Hepatic stellate cell (primary cell): ENCODE data around the gene MRPL46.
"Not testable (repeated sequence)": the region's sequence is repeated elsewhere in the genome, so short reads cannot be mapped to it uniquely, and the experiment has no call there.

Source experiments
- DNase-seq: peaks from one replicate; pipeline ENCODE4 v3.0.0; 2011; ENCODE audit warnings: low spot score

The MRPL46 gene

GRCh38 chr15:88441076-88441730, 26.0 kb downstream of the MRPL46 start:
- DNase-seq, result no peak

DNA sequence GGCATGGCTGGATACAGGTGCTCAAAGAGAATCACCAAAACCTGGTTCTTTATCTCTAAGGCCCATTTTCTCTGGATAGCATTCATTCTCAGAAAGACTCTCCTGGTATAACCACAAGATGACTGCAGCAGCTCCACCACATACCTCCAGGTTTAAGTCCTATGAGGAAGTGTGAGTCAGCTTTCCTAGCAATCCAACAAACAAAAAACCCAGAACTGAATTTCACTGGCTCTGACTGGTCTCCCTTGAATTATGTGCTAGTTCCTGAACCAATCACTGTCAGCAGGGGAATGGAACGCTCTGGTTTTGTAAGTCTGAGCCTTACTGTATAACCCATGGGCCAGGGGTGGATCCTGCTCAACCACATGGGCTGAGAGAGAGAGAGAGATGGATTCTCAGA, 27.2 kb downstream of the MRPL46 start:
- DNase-seq, result peak; percentile 22

- DNase-seq, result no peak
Observed at GRCh38 chr15:88438181-88438580, 29.0 kb downstream of the MRPL46 start.

DNA sequence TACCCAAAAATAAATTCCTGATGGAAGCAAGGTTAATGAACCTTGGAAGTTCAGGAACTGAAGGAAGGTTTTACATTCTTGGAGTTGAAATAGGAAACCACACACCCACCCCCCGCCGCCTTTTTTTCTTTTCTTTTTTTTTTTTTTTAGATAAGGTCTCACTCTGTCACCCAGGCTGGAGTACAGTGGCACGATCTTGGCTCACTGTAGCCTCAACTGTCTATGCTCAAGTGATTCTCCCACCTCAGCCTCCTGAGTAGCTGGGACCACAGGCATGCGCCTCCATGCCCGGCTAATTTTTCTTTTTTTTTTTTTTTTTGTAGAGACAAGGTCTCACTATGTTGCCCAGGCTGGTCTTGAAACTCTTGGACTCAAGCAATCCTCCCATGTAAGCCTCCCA, 33.1 kb downstream of the MRPL46 start:
- DNase-seq, result not testable (repeated sequence)

DNA sequence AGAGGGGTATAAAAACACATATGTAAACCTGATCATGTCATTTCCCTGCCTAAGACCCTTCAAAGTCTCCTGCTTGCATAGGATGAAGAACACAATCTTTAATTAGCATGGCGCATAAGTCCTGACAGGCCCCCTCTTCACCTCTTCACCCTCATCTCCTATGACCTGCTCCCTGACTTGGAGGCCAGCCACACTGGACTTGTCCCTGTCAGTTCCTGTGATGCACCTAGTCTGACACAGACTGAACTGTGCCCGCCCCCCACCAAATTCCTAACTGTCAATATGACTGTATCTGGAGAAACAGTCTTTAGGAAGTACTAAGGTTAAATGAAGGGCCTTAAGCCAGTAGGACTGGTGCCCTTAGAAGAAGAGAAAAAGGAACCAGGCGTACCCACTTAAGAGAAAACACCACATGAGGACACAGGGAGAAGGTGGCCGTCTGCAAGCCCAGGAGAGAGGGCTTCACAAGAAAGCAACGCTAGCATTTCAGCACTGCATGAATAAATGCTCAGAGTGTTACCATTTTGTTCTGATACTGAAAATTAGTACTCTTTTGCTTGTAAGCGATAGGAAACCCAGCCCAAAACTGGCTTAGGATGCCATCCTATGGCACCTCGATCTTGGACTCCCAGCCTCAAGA, 34.0 kb downstream of the MRPL46 start:
- DNase-seq, result no peak

DNA sequence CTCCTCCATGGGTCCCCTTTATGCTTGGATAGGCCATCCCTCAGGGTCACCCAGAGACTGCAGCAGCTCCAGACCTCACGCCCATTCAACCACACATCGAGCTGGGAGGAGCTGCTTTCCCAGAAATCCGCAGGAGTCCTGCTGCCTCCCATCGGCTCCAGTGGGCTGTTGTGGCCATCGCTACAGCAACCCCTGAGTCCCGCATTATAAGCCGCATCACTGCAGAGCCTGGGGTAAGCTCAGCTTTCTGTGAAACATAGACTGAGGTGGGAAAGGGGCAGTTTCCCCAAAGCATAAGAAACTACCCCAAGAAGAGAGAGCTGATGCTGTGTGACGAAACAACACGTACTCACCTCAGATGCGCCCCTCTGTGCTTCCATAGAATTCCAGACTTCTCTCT, 35.7 kb downstream of the MRPL46 start:
- no peak for DNase-seq

DNA sequence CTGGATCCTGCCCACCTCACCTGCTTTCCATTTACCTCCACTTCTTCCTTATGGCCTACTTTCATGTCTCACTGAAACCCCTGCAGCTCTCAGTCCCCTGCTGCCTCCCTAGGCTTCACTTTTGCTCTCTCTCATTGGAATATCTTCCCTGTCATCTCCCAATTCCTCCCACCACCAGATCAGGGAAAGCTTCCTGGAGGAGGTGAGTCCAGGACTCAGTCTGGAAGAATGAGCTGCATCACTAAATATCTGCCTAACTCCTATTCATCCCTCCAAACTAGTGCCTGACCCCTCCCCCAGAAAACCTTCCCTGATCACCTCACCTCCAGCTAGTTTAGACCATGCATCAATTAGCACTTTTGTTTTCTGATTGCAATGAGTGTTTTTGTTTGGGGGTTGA, 37.1 kb downstream of the MRPL46 start:
- no peak for DNase-seq

- no peak for DNase-seq
Observed at GRCh38 chr15:88428805-88429605, 38.2 kb downstream of the MRPL46 start.

DNA sequence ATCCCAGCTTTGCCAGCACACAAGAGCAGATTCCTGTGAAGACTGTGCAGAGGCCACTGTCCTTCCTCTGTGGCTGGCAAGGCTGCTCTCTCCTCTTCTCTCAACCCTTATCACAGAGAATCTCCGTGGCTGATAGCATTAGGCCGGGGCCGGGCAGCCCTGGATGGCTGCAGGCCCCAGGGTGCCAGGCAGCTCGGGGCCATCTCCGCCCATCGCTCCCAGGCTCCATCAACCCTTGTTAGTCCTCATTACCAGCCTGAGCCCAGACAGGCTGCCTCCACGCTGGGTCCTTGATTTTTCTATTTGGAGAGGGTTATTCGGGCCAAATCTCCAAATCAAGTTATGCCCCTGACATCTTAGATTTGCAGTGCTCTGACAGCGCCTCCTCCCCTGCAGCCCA, 39.1 kb downstream of the MRPL46 start:
- DNase-seq, result no peak

- no peak for DNase-seq
Observed at GRCh38 chr15:88426304-88426703, 40.9 kb downstream of the MRPL46 start.

GRCh38 chr15:88423331-88423730, 43.9 kb downstream of the MRPL46 start:
- no peak for DNase-seq

DNA sequence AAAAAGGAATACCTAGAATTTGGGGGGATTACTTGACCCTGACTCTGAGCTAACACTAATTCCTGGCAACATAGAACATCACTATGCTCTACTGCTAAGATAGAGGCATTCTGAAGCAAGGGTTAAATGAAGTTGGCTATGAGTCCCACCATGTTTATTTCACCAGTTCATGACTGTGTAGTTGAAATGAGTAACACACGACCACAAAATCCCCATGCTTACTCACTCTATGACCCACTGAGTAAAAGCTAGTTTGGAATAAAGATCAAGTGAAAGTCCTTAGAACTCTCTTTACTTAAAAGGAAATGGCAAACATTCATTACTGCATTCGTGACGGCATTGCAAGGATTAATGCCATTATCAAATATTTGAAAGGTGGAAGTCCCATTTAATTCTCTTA, 47.4 kb downstream of the MRPL46 start:
- no peak for DNase-seq
